NCI-H2196 (cell line): Measurements from ENCODE around the gene CTSF.
"Not testable (repeated sequence)": the region's sequence is repeated elsewhere in the genome, so short reads cannot be mapped to it uniquely, and the experiment has no call there.

ENCODE experiments used
- DNase-seq: peaks from one replicate; lab custom pipeline; 2025; ENCODE audit not compliant: unreplicated experiment; lab: John Stamatoyannopoulos, UW

Gene CTSF

GRCh38 chr11:66540598-66540997, 27.8 kb downstream of the CTSF start:
- not testable (repeated sequence) for DNase-seq

GRCh38 chr11:66539870-66540213, 28.6 kb downstream of the CTSF start:
- no peak for DNase-seq

- DNase-seq = no peak
Measured at GRCh38 chr11:66539170-66539869, 29.1 kb downstream of the CTSF start.

- no peak for DNase-seq
Measured at GRCh38 chr11:66532784-66533183, 35.6 kb downstream of the CTSF start.

- DNase-seq = no peak
Measured at GRCh38 chr11:66531841-66532240, 36.6 kb downstream of the CTSF start.

GRCh38 chr11:66530927-66531709, 37.3 kb downstream of the CTSF start:
- no peak for DNase-seq

- no peak for DNase-seq
Measured at GRCh38 chr11:66529655-66530054, 38.8 kb downstream of the CTSF start.

- no peak for DNase-seq
Measured at GRCh38 chr11:66529069-66529468, 39.3 kb downstream of the CTSF start.

- DNase-seq = no peak
Measured at GRCh38 chr11:66524304-66525040, 43.9 kb downstream of the CTSF start.

- DNase-seq = no peak
Measured at GRCh38 chr11:66523611-66524010, 44.8 kb downstream of the CTSF start.
